Left hindlimb (tissue), 1 donor: ENCODE data around the gene SFMBT1.

ENCODE experiments used
- DNase-seq: peaks from one replicate; pipeline ENCODE4 v3.0.0-alpha.2; 2018

The SFMBT1 gene

GRCh38 chr3:52877085-52877484, 168.8 kb downstream of the SFMBT1 start:
- no peak for DNase-seq

- no peak for DNase-seq
Measured at GRCh38 chr3:52874864-52875587, 170.8 kb downstream of the SFMBT1 start.

GRCh38 chr3:52874160-52874701, 171.6 kb downstream of the SFMBT1 start:
- no peak for DNase-seq

- DNase-seq = no peak
Measured at GRCh38 chr3:52873433-52874159, 172.3 kb downstream of the SFMBT1 start.

DNA sequence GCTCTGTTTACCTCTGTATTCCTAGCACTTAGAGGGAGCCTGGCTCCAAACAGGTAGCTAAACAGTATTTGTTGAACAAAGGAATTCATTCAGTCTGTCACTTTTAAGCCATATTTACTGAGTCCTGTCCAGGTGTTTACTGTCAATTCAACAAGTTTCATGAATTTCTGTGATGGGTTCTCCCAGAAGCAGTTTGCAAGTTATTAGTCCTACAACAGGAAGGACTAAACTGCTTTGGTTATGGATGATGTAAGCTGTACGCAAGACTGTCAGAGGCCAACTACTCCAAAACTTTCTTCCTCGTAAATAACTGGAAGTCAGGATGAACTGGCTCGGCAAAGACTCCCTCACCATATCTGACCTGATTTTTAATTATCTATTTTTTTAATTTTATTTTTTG, 173.6 kb downstream of the SFMBT1 start:
- DNase-seq = no peak

GRCh38 chr3:52871761-52872160, 174.1 kb downstream of the SFMBT1 start:
- DNase-seq = no peak

GRCh38 chr3:52870471-52870870, 175.4 kb downstream of the SFMBT1 start:
- DNase-seq = no peak

- no peak for DNase-seq
Measured at GRCh38 chr3:52866427-52866826, 179.4 kb downstream of the SFMBT1 start.

- DNase-seq = no peak
Measured at GRCh38 chr3:52865994-52866393, 179.9 kb downstream of the SFMBT1 start.

DNA sequence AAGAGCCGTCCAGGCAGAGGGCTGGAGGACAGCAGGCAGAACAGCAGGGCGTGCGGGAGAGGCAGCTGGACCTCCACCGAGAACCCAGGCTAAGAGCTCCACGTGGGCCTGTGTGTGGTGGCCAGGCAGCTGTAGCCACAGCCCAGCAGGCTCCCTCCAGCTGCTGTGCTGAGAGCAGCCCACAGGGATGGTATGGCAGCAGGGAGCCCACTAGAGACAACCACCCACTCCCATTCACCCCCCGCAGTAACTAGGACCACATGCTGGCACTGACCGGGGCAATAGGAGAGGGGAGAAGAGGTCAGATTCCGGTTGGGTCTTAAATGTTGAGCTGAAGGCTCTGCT, 185.5 kb downstream of the SFMBT1 start:
- no peak for DNase-seq

DNA sequence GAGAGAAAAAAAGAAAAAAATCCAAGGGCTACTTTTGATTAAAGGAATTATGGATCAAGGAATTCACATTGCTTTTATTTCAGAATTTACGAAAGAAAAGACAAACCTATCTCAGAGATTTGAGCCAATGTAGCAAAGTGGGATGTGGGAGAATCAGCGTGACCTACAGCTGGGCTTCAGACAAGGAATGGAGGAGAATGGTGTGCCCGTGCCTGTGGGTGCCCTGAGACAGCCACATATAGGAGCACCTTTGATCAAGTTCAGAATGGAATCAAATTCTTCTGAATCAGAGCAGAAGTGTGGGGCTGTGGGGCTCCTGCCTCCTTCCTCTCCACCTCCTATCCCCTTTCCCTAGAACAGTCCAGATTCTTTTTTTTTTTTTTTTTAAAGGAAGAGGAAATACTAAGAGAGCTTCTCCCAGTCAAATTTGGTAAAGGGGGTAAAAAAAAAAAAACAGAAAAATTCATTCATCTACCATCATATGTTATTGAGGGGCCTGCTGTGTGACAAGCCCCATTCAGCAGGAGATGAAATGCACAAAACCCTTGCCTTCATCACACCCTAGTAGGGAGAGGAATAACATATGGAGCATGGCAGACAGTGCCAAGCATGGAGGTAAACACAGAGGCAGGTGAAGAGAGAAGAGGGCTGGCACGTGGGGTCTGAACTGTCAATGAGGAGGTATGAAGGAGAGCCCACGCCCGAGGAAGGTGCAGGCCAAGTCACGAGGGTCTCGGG, 186.0 kb downstream of the SFMBT1 start:
- DNase-seq = no peak

- DNase-seq = no peak
Measured at GRCh38 chr3:52857864-52858263, 188.0 kb downstream of the SFMBT1 start.

- DNase-seq = no peak
Measured at GRCh38 chr3:52857133-52857532, 188.7 kb downstream of the SFMBT1 start.

GRCh38 chr3:52856666-52857065, 189.2 kb downstream of the SFMBT1 start:
- DNase-seq = no peak

GRCh38 chr3:52854013-52854412, 191.9 kb downstream of the SFMBT1 start:
- no peak for DNase-seq
